MM.1S (cell line): ENCODE measurements around the gene G0S2.

Experiments
- DNase-seq: peaks from one replicate; pipeline ENCODE4 v3.0.0-alpha.2; 2015
- H2AFZ ChIP-seq: fragments of 300-600 bp; sonication (generic); 2 replicates; pipeline ENCODE4 v1.6.0; 2016; ENCODE audit warnings: antibody characterized with exemption, low read length
- H3F3A ChIP-seq: fragments of 300-600 bp; sonication (generic); 2 replicates; pipeline ENCODE4 v1.6.1; 2016; ENCODE audit warnings: mild to moderate bottlenecking, antibody characterized with exemption, low read length, moderate library complexity, mixed read lengths; ENCODE audit not compliant: insufficient read depth
- H3K27ac ChIP-seq: fragments of 300-600 bp; sonication (generic); 2 replicates; pipeline ENCODE4 v1.5.1; 2016; ENCODE audit warnings: mild to moderate bottlenecking, low read length
- H3K27me3 ChIP-seq: fragments of 300-600 bp; sonication (generic); replicated peaks from 2 replicates; pipeline ENCODE4 v1.6.0; 2016; ENCODE audit warnings: low read length; ENCODE audit not compliant: insufficient read depth
- H3K36me3 ChIP-seq: fragments of 300-600 bp; sonication (generic); replicated peaks from 2 replicates; pipeline ENCODE4 v1.6.1; 2016; ENCODE audit warnings: mild to moderate bottlenecking, low read length, mixed read lengths; ENCODE audit not compliant: insufficient read depth
- H3K4me1 ChIP-seq: fragments of 300-600 bp; sonication (generic); 2 replicates; pipeline ENCODE4 v1.6.1; 2016; ENCODE audit warnings: low read length, mixed read lengths
- H3K4me2 ChIP-seq: fragments of 300-600 bp; sonication (generic); 2 replicates; pipeline ENCODE4 v1.6.0; 2016; ENCODE audit warnings: low read depth, low read length
- H3K4me3 ChIP-seq: fragments of 300-600 bp; sonication (generic); 2 replicates; pipeline ENCODE4 v1.5.1; 2016; ENCODE audit warnings: low read length, mixed read lengths
- H3K79me2 ChIP-seq: fragments of 300-600 bp; sonication (generic); 2 replicates; pipeline ENCODE4 v1.6.1; 2016; ENCODE audit warnings: mixed run types, low read length, mixed read lengths
- H3K9ac ChIP-seq: fragments of 300-600 bp; sonication (generic); 2 replicates; pipeline ENCODE4 v1.6.1; 2016; ENCODE audit warnings: low read length, mixed read lengths
- H3K9me2 ChIP-seq: fragments of 300-600 bp; sonication (generic); replicated peaks from 2 replicates; pipeline ENCODE4 v1.6.1; 2016; ENCODE audit warnings: mild to moderate bottlenecking, low read length, mixed read lengths; ENCODE audit not compliant: insufficient read depth
- H3K9me3 ChIP-seq: fragments of 300-600 bp; sonication (generic); replicated peaks from 2 replicates; pipeline ENCODE4 v1.6.1; 2016; ENCODE audit warnings: mild to moderate bottlenecking, low read length, mixed read lengths; ENCODE audit not compliant: insufficient read depth
- H4K20me1 ChIP-seq: fragments of 300-600 bp; sonication (generic); 2 replicates; pipeline ENCODE4 v1.6.1; 2016; ENCODE audit warnings: mild to moderate bottlenecking, low read length, moderate library complexity, mixed read lengths; ENCODE audit not compliant: insufficient read depth
- EZH2 ChIP-seq: fragments of 300-600 bp; sonication (generic); optimal IDR thresholded peaks from 2 replicates; pipeline ENCODE3; 2017; ENCODE audit warnings: low read depth, mild to moderate bottlenecking, antibody characterized with exemption, low read length, mixed read lengths
- EZH2phosphoT487 ChIP-seq: fragments of 300-600 bp; sonication (generic); IDR thresholded peaks from 2 replicates; pipeline ENCODE4 v1.6.1; 2018; ENCODE audit warnings: antibody characterized with exemption, low read length
- TF ChIP-seq, protein P1 (sequence below): fragments of 300-600 bp; sonication (generic); IDR thresholded peaks from 2 replicates; pipeline ENCODE4 v1.5.1; 2016; ENCODE audit warnings: antibody characterized with exemption, low read length, mixed read lengths

G0S2 gene, protein sequence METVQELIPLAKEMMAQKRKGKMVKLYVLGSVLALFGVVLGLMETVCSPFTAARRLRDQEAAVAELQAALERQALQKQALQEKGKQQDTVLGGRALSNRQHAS

DNA sequence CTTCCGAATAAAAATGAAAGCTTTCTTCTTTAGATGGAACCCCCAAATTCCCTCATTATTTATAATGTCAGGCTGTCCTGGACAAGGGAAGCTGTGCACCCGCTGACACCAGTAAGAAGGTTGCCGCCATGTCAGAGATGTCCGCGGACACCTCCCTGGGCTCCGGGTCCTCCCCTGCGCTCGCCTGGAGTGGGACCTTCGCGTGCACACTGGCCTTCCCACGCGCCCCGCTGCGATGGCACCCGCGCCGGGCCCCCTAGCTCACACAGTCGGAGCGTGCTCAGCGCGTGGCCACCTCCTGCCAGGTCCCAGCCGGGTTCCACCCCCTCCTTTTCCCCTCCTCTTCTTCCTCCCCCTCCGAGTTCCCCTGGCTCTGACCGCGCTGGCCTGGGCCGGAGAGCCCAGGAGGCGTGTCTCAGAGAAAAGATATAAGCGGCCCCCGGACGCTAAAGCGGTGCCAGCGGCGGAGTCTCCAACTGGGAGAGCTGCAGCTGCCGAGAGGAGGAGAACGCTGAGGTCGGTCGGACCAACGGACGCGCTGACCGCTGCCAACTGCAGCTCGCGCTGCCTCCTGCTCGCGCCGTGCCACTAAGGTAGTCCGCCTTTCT lies at the start of gene G0S2:
Gene G0S2 (plus strand): TSS at position 456 of the 608 bp plus-strand sequence. CDS start 273 bp downstream, outside the sequence.
- Histone ChIP-seq H2AFZ (peak within 1 kb of the TSS; percentile 3; the same call in 1 of the 2 replicates), H4K20me1 (no peaks in the 10 kb centered on the region), H3K4me1 (peaks cover 37% of the 10 kb centered on the region), H3K4me2 (no peak within 1 kb of the TSS), H3K9ac (no peak within 1 kb of the TSS), H3F3A (peaks cover 17% of the 10 kb centered on the region), H3K36me3 (no peaks in the 10 kb centered on the region), H3K9me2 (no peaks in the 10 kb centered on the region), H3K27ac (peak within 1 kb of the TSS; percentile 78; the same call in 1 of the 2 replicates), H3K27me3 (no peaks in the 10 kb centered on the region), H3K79me2 (no peaks in the 10 kb centered on the region), H3K9me3 (no peaks in the 10 kb centered on the region), H3K4me3 (no peak within 1 kb of the TSS)
- no peak for DNase-seq
- TF ChIP-seq, protein P1, sequence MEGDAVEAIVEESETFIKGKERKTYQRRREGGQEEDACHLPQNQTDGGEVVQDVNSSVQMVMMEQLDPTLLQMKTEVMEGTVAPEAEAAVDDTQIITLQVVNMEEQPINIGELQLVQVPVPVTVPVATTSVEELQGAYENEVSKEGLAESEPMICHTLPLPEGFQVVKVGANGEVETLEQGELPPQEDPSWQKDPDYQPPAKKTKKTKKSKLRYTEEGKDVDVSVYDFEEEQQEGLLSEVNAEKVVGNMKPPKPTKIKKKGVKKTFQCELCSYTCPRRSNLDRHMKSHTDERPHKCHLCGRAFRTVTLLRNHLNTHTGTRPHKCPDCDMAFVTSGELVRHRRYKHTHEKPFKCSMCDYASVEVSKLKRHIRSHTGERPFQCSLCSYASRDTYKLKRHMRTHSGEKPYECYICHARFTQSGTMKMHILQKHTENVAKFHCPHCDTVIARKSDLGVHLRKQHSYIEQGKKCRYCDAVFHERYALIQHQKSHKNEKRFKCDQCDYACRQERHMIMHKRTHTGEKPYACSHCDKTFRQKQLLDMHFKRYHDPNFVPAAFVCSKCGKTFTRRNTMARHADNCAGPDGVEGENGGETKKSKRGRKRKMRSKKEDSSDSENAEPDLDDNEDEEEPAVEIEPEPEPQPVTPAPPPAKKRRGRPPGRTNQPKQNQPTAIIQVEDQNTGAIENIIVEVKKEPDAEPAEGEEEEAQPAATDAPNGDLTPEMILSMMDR, result no peak
- TF ChIP-seq EZH2, result no peak
- TF ChIP-seq EZH2phosphoT487, result no peak

DNA sequence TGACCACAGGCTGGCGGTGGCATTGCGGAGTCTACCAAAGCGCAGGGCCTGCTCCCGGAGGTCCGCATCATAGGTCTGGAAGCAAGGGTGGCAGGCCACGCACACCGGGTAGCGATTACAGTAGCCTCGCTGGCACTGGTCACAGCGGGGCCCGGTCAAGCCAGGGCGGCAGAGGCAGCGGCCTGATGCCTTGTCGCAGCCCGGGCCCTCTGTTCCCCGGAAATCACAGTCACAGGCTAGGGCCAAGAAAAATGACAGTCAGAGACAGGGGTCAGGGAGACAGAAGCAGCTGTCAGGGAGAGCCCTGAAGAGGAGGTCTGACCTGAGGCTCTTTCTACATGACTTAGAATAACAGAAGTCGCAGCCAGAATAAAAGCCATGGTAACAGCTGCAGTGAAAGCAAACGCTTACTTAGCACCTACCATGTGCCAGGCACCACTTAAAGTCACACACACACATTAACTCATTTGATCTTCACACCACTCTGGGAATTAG lies 49.4 kb upstream of the G0S2 start:
- Histone ChIP-seq H3F3A (no peaks in the 10 kb centered on the region), H3K4me1 (no peaks in the 10 kb centered on the region), H3K4me2 (no peak overlapping the region), H3K9me2 (no peaks in the 10 kb centered on the region), H3K27ac (no peak overlapping the region), H2AFZ (no peak overlapping the region), H3K79me2 (no peaks in the 10 kb centered on the region), H3K9me3 (no peaks in the 10 kb centered on the region), H3K27me3 (no peaks in the 10 kb centered on the region), H4K20me1 (no peaks in the 10 kb centered on the region), H3K9ac (no peak overlapping the region), H3K4me3 (no peak overlapping the region), H3K36me3 (no peaks in the 10 kb centered on the region)
- TF ChIP-seq, protein P1, result no peak
- TF ChIP-seq EZH2, result no peak
- no peak for TF ChIP-seq EZH2phosphoT487
- DNase-seq, result no peak

DNA sequence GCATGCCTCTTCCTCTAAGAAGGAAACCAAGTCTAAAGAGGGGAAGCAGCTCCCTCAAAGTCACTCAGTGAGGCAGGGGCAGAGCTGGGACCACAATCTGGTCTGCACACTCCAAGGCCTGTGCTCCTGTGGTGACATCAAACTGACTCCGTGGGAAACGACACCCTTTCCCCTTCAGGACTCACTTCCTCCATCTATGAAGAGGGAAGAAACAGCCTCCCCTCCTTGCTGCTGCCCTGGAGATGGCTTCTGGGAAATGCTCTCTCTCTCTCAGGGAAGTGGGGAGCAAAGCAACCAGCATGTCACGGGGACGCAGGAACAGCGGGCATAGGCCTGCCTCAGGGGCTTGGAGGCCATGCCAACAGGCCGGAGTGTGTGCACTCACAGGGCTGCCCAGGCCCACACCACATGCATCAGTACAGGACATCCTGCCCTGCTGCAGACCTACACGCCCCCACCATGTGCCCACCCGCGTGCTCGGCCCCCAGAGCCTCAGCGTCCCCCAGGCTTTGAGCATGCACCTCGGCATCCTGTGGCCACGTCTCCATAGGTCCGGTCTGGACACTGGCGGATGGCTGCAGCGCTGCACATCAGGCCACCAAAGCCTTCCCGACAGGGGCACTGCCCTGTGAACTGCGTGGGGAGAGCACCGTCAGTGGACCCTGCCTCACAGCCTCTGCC lies 48.7 kb upstream of the G0S2 start:
- H3K4me1 ChIP-seq, result no peaks in the 10 kb centered on the region
- H3K36me3 ChIP-seq, result no peaks in the 10 kb centered on the region
- H3K27me3 ChIP-seq, result no peaks in the 10 kb centered on the region
- no peaks in the 10 kb centered on the region for H3K79me2 ChIP-seq
- no peaks in the 10 kb centered on the region for H3K9me2 ChIP-seq
- H2AFZ ChIP-seq, result no peak overlapping the region
- DNase-seq, result no peak
- no peak overlapping the region for H3K9ac ChIP-seq
- no peak overlapping the region for H3K4me2 ChIP-seq
- H3K4me3 ChIP-seq, result no peak overlapping the region
- no peaks in the 10 kb centered on the region for H4K20me1 ChIP-seq
- H3F3A ChIP-seq, result no peaks in the 10 kb centered on the region
- TF ChIP-seq EZH2, result no peak
- no peak for TF ChIP-seq EZH2phosphoT487
- TF ChIP-seq, protein P1, result no peak
- no peaks in the 10 kb centered on the region for H3K9me3 ChIP-seq
- H3K27ac ChIP-seq, result no peak overlapping the region
